CD4-positive, CD25-positive, alpha-beta regulatory T cell (primary cell): ENCODE results near the gene CBX4. TPM values are rescaled to one million over a fixed set of nuclear protein-coding genes. Genes with fewer than 3 reads are reported as not detected.

ENCODE experiments used
- ATAC-seq, 2 donors: fragments of 150-1000 bp; cut with Tn5 transposase; one replicate each; pipeline ENCODE4 v1.10.0; 2021; ENCODE audit warnings: low read depth in 2 of 2, moderate number of reproducible peaks in 2 of 2, moderate library complexity in 1 of 2
- DNase-seq, 3 donors: peaks; one replicate each; pipeline versions ENCODE4 v3.0.0 to v3.0.0-alpha.2; 2012 to 2022; ENCODE audit warnings: mixed read lengths in 1 of 3
- H3K27ac ChIP-seq: one replicate; pipeline ENCODE4 v1.7.0; 2013; ENCODE audit warnings: mild to moderate bottlenecking, low read length; ENCODE audit not compliant: insufficient read depth, poor library complexity, severe bottlenecking
- H3K27me3 ChIP-seq: one replicate; pipeline ENCODE4 v1.7.0; 2013; ENCODE audit warnings: low read length; ENCODE audit not compliant: control insufficient read depth, insufficient read depth
- H3K36me3 ChIP-seq: one replicate; pipeline ENCODE4 v1.7.0; 2013; ENCODE audit warnings: mild to moderate bottlenecking, low read length, moderate library complexity; ENCODE audit not compliant: control insufficient read depth, insufficient read depth
- H3K4me1 ChIP-seq: 2 replicates; pipeline ENCODE4 v1.7.0; 2013; ENCODE audit warnings: mild to moderate bottlenecking, low read length; ENCODE audit not compliant: insufficient read depth, control insufficient read depth, poor library complexity, severe bottlenecking
- H3K4me3 ChIP-seq: one replicate; pipeline ENCODE4 v1.7.0; 2013; ENCODE audit warnings: low read depth, mild to moderate bottlenecking, low read length, moderate library complexity
- H3K9me3 ChIP-seq, 2 experiments: 1 replicate in 1 of 2; 2 replicates in 1 of 2; pipeline ENCODE4 v1.7.0; 2013; ENCODE audit warnings: low read length in 2 of 2, mild to moderate bottlenecking in 1 of 2, moderate library complexity in 1 of 2; ENCODE audit not compliant: control insufficient read depth in 2 of 2
- H3K27ac Mint-ChIP-seq, 3 donors: one replicate each; pipeline ENCODE4 v1.8.0; 2020 to 2022; ENCODE audit warnings: mild to moderate bottlenecking in 3 of 3, mixed read lengths in 3 of 3, moderate library complexity in 2 of 3
- H3K27me3 Mint-ChIP-seq: one replicate; pipeline ENCODE4 v1.8.0; 2022; ENCODE audit warnings: mild to moderate bottlenecking, mixed read lengths
- H3K36me3 Mint-ChIP-seq: one replicate; pipeline ENCODE4 v1.8.0; 2020; ENCODE audit warnings: mixed read lengths
- H3K4me1 Mint-ChIP-seq, 4 donors: one replicate each; pipeline ENCODE4 v1.8.0; 2020 to 2022; ENCODE audit warnings: mixed read lengths in 4 of 4, mild to moderate bottlenecking in 1 of 4
- H3K4me3 Mint-ChIP-seq, 4 donors: one replicate each; pipeline ENCODE4 v1.8.0; 2020 to 2022; ENCODE audit warnings: mild to moderate bottlenecking in 4 of 4, mixed read lengths in 4 of 4, moderate library complexity in 3 of 4
- H3K9me3 Mint-ChIP-seq, 7 donors: one replicate each; pipeline ENCODE4 v1.8.0; 2020 to 2022; ENCODE audit warnings: mixed read lengths in 7 of 7, mild to moderate bottlenecking in 3 of 7, moderate library complexity in 2 of 7
- polyA plus RNA-seq, 4 donors: library from polyadenylated mRNA; unstranded; fragments of 300-500 nt; fragmentation: Illumina TruSeq; gene quantifications; one replicate each; pipeline ENCODE4 v1.2.3, GENCODE V29; 2021
- total RNA-seq: library from RNA; stranded (reverse); gene quantifications from one replicate; pipeline ENCODE4 v1.2.3, GENCODE V29; 2022

Gene CBX4
- total and polyA plus RNA-seq, 5 donors from 2014 or later: 2.9 to 137 (median 5.9) TPM

DNA sequence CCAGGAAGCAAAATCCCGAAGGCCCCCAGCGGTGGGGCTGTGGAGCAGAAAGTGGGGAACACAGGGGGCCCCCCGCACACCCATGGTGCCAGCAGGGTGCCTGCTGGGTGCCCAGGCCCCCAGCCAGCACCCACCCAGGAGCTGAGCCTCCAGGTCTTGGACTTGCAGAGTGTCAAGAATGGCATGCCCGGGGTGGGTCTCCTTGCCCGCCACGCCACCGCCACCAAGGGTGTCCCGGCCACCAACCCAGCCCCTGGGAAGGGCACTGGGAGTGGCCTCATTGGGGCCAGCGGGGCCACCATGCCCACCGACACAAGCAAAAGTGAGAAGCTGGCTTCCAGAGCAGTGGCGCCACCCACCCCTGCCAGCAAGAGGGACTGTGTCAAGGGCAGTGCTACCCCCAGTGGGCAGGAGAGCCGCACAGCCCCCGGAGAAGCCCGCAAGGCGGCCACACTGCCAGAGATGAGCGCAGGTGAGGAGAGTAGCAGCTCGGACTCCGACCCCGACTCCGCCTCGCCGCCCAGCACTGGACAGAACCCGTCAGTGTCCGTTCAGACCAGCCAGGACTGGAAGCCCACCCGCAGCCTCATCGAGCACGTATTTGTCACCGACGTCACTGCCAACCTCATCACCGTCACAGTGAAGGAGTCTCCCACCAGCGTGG, 54.8 kb downstream of the CBX4 start:
- Mint-ChIP-seq H3K4me3 (no peak overlapping the region), H3K36me3 (no peaks in the 10 kb centered on the region), H3K4me1 (peaks cover 3 to 13% (median 5%) of the 10 kb centered on the region in 4 donors), H3K9me3 (peaks cover 0 to 2% (median 0%) of the 10 kb centered on the region in 7 donors), H3K27me3 (peaks cover 68% of the 10 kb centered on the region), H3K27ac (no peak overlapping the region)
- ATAC-seq (no peak), DNase-seq (no peak)
- Histone ChIP-seq H3K4me1 (peaks cover under 1% of the 10 kb centered on the region), H3K27ac (no peak overlapping the region), H3K4me3 (no peak overlapping the region), H3K36me3 (no peaks in the 10 kb centered on the region), H3K9me3 (no peaks in the 10 kb centered on the region), H3K27me3 (peaks cover 29% of the 10 kb centered on the region)

DNA sequence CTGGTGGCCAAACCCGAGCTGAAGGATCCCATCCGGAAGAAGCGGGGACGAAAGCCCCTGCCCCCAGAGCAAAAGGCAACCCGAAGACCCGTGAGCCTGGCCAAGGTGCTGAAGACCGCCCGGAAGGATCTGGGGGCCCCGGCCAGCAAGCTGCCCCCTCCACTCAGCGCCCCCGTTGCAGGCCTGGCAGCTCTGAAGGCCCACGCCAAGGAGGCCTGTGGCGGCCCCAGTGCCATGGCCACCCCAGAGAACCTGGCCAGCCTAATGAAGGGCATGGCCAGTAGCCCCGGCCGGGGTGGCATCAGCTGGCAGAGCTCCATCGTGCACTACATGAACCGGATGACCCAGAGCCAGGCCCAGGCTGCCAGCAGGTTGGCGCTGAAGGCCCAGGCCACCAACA, 55.3 kb downstream of the CBX4 start:
- Mint-ChIP-seq H3K36me3 (no peaks in the 10 kb centered on the region), H3K9me3 (peaks cover 0 to 2% (median 0%) of the 10 kb centered on the region in 7 donors), H3K4me3 (no peak overlapping the region), H3K27ac (no peak overlapping the region), H3K4me1 (peaks cover 3 to 19% (median 6%) of the 10 kb centered on the region in 4 donors), H3K27me3 (peaks cover 65% of the 10 kb centered on the region)
- H3K9me3 ChIP-seq: no peaks in the 10 kb centered on the region
- peaks cover 3% of the 10 kb centered on the region for H3K4me1 ChIP-seq
- DNase-seq: no peak
- H3K4me3 ChIP-seq: no peak overlapping the region
- no peak for ATAC-seq
- no peaks in the 10 kb centered on the region for H3K36me3 ChIP-seq
- peaks cover 29% of the 10 kb centered on the region for H3K27me3 ChIP-seq
- H3K27ac ChIP-seq: no peak overlapping the region

Other genes starting within 250 kb of the CBX4 start
- not detected for gene RBFOX3, start 228.4 kb downstream of the CBX4 start, total RNA-seq
- gene RBFOX3, start 228.4 kb downstream of the CBX4 start, polyA plus RNA-seq: under 1 TPM in 1 of 4 donors, not detected in 3; 0.23 TPM
- gene ENPP7, start 108.5 kb downstream of the CBX4 start, total RNA-seq: not detected
- under 1 TPM in 1 of 4 donors, not detected in 3; 0.08 TPM for gene ENPP7, start 108.5 kb downstream of the CBX4 start, polyA plus RNA-seq
- gene CBX2, start 61.3 kb downstream of the CBX4 start, total RNA-seq: 0.81 TPM
- gene CBX2, start 61.3 kb downstream of the CBX4 start, polyA plus RNA-seq: under 1 TPM in 2 of 4 donors, not detected in 2; 0.11 to 0.17 TPM
- 3.4 TPM for gene CBX8, start 42.4 kb downstream of the CBX4 start, total RNA-seq
- gene CBX8, start 42.4 kb downstream of the CBX4 start, polyA plus RNA-seq: 1 to 10 TPM in 2 of 4 donors, under 1 TPM in 2; 0.30 to 1.7 (median 0.87) TPM
- 0.72 TPM for gene TBC1D16, start 196.4 kb upstream of the CBX4 start, total RNA-seq
- gene TBC1D16, start 196.4 kb upstream of the CBX4 start, polyA plus RNA-seq: under 1 TPM; 0.06 to 0.27 (median 0.12) TPM
- gene CCDC40, start 197.2 kb upstream of the CBX4 start, total RNA-seq: 0.32 TPM
- gene CCDC40, start 197.2 kb upstream of the CBX4 start, polyA plus RNA-seq: not detected